Measurements from ENCODE around the gene OSGEP.
"Not testable (repeated sequence)": the region's sequence is repeated elsewhere in the genome, so short reads cannot be mapped to it uniquely, and the experiment has no call there.

The OSGEP gene

GRCh38 chr14:20469890-20470602 lies 15.4 kb upstream of the OSGEP start:
- peak; percentile 75 for DNase-seq (ENCODE audit: low spot score)

- DNase-seq (ENCODE audit: low spot score): peak; percentile 97
Observed at GRCh38 chr14:20469242-20469889, 14.8 kb upstream of the OSGEP start, which contains the start of gene PNP. TSS of gene PNP (plus strand) at chr14:20469406. CDS start at chr14:20469525, 119 bp downstream.

- DNase-seq (ENCODE audit: low spot score): peak; percentile 20
Observed at GRCh38 chr14:20468764-20469241, 14.2 kb upstream of the OSGEP start.

- peak; percentile 96 for DNase-seq (ENCODE audit: low spot score)
Observed at GRCh38 chr14:20461225-20462141, 6.9 kb upstream of the OSGEP start, which contains the start of gene PIP4P1. TSS of gene PIP4P1 (minus strand) at chr14:20461434. CDS start at chr14:20461325, 109 bp downstream.

GRCh38 chr14:20460458-20461224 lies 6.0 kb upstream of the OSGEP start:
- DNase-seq (ENCODE audit: low spot score): no peak

GRCh38 chr14:20458031-20458789 lies 3.6 kb upstream of the OSGEP start:
- no peak for DNase-seq (ENCODE audit: low spot score)

GRCh38 chr14:20456971-20457370 lies 2.4 kb upstream of the OSGEP start:
- no peak for DNase-seq (ENCODE audit: low spot score)

- DNase-seq (ENCODE audit: low spot score): peak; percentile 65
Observed at GRCh38 chr14:20455355-20456300, 1.0 kb upstream of the OSGEP start.

- not testable (repeated sequence) for DNase-seq (ENCODE audit: low spot score)
Observed at GRCh38 chr14:20452831-20453230, 1.8 kb downstream of the OSGEP start.

GRCh38 chr14:20446889-20447288 lies 7.7 kb downstream of the OSGEP start:
- DNase-seq (ENCODE audit: low spot score): no peak

- DNase-seq (ENCODE audit: low spot score): not testable (repeated sequence)
Observed at GRCh38 chr14:20443650-20444049, 11.0 kb downstream of the OSGEP start.

- no peak for DNase-seq (ENCODE audit: low spot score)
Observed at GRCh38 chr14:20441461-20441860, 13.2 kb downstream of the OSGEP start.

- DNase-seq (ENCODE audit: low spot score): no peak
Observed at GRCh38 chr14:20440882-20441281, 13.7 kb downstream of the OSGEP start.

GRCh38 chr14:20440465-20440864 lies 14.1 kb downstream of the OSGEP start:
- no peak for DNase-seq (ENCODE audit: low spot score)

GRCh38 chr14:20438664-20439063 lies 15.9 kb downstream of the OSGEP start:
- no peak for DNase-seq (ENCODE audit: low spot score)

- no peak for DNase-seq (ENCODE audit: low spot score)
Observed at GRCh38 chr14:20436363-20436755, 18.3 kb downstream of the OSGEP start.

- DNase-seq (ENCODE audit: low spot score): no peak
Observed at GRCh38 chr14:20435582-20436362, 18.8 kb downstream of the OSGEP start, which contains the start of gene KLHL33. TSS of gene KLHL33 (minus strand) at chr14:20436166. CDS start at chr14:20435811, 355 bp downstream.

Data from AG08395 (cell line).